Measurements from ENCODE around the gene ETDC. TPM values are rescaled to one million over a fixed set of nuclear protein-coding genes. Genes with fewer than 3 reads are reported as not detected.
A peak's percentile ranks its signal among the peaks of the same experiment; 100 is the strongest.

ETDC gene
- total RNA-seq, 1 donor: not detected

- peak; percentile 96 for DNase-seq (ENCODE audit: low read depth)
- no peak for TF ChIP-seq CTCF (IDR thresholded peaks at IDR 0.05; ENCODE audit: insufficient read depth, low read length)
- no peak overlapping the region for H3K4me3 ChIP-seq (ENCODE audit: low read depth, low read length)
Observed at GRCh38 chrX:135327299-135327698, 18.0 kb downstream of the ETDC start.

GRCh38 chrX:135328421-135329005 lies 19.2 kb downstream of the ETDC start:
- peak; percentile 42 for DNase-seq (ENCODE audit: low read depth)
- TF ChIP-seq CTCF (IDR thresholded peaks at IDR 0.05; ENCODE audit: insufficient read depth, low read length): no peak
- H3K4me3 ChIP-seq (ENCODE audit: low read depth, low read length): no peak overlapping the region

- no peak overlapping the region for H3K4me3 ChIP-seq (ENCODE audit: low read depth, low read length)
- DNase-seq (ENCODE audit: low read depth): no peak
- no peak for TF ChIP-seq CTCF (IDR thresholded peaks at IDR 0.05; ENCODE audit: insufficient read depth, low read length)
Observed at GRCh38 chrX:135330706-135331105, 21.4 kb downstream of the ETDC start.

- DNase-seq (ENCODE audit: low read depth): no peak
- no peak overlapping the region for H3K4me3 ChIP-seq (ENCODE audit: low read depth, low read length)
- no peak for TF ChIP-seq CTCF (IDR thresholded peaks at IDR 0.05; ENCODE audit: insufficient read depth, low read length)
Observed at GRCh38 chrX:135331525-135331924, 22.2 kb downstream of the ETDC start.

GRCh38 chrX:135340831-135341230 lies 31.6 kb downstream of the ETDC start:
- DNase-seq (ENCODE audit: low read depth): peak; percentile 64

GRCh38 chrX:135345107-135345589 lies 35.9 kb downstream of the ETDC start:
- peak overlapping the region; percentile 67 for H3K4me3 ChIP-seq (ENCODE audit: low read depth, low read length)
- DNase-seq (ENCODE audit: low read depth): peak; percentile 67
- no peak for TF ChIP-seq CTCF (IDR thresholded peaks at IDR 0.05; ENCODE audit: insufficient read depth, low read length)

More at GRCh38 chrX:135340831-135341230, 31.6 kb downstream of the ETDC start:
- peak overlapping the region; percentile 78 for H3K4me3 ChIP-seq (ENCODE audit: low read depth, low read length)
- no peak for TF ChIP-seq CTCF (IDR thresholded peaks at IDR 0.05; ENCODE audit: insufficient read depth, low read length)

GRCh38 chrX:135346975-135347374 lies 37.7 kb downstream of the ETDC start:
- DNase-seq (ENCODE audit: low read depth): no peak

More at GRCh38 chrX:135346975-135347374, 37.7 kb downstream of the ETDC start:
- TF ChIP-seq CTCF (IDR thresholded peaks at IDR 0.05; ENCODE audit: insufficient read depth, low read length): no peak
- no peak overlapping the region for H3K4me3 ChIP-seq (ENCODE audit: low read depth, low read length)
